GM19025 (cell line): ENCODE results near the gene TPSG1.
"Not testable (repeated sequence)": the region's sequence is repeated elsewhere in the genome, so short reads cannot be mapped to it uniquely, and the experiment has no call there.

ENCODE experiments used
- ATAC-seq: cut with Tn5 transposase; IDR thresholded peaks from one replicate; pipeline ENCODE4 v1.9.1; 2021; ENCODE audit warnings: mild to moderate bottlenecking, low read depth, moderate library complexity; ENCODE audit not compliant: unreplicated experiment

The TPSG1 gene

DNA sequence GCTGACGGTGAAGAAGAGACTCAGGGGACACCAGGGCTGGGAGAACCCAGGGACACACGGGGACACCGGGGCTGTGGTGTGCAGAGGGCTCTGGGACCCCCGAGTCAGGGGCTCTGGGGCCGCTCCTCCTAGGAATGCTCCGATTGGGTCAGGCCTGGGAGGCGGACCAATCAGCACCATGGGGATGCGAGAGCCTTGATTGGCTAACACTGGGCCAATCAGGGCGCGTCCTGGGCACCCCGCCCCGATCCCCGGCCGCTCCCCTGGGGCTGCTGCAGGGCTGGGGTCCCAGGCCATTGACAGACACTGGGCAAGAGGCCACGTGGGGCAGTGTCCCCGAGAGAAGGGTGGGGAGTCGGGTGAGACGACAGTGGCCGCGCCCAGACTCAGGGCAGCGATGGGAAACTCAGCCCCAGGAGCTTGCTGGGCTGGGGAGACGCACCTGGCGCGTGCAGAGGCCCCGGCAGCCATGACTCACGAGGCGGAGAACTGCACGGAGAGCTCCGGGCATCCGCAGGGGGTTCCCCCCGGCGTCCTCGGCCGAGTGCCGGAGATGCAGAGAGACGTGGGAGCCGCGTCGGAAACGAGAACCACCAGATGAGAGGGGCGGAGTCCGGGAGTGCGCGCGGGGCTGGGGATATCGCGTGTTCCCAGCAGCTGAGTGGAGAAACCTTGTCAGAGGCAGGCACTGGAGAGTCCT, 7.1 kb upstream of the TPSG1 start:
- not testable (repeated sequence) for ATAC-seq

DNA sequence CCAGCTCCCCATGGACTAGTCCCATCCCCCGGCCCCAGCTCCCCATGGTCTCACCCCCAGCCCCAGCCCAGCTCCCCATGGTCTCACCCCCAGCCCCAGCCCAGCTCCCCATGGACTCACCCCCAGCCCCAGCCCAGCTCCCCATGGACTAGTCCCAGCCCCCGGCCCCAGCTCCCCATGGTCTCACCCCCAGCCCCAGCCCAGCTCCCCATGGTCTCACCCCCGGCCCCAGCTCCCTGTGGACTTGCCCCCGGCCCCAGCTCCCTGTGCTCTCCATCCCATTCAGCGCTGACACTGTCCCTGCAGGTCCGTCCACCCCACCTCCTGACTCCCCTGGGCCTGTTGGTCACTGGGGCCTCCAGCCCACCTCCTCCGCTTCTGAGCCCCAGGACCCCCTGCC, 6.2 kb upstream of the TPSG1 start:
- ATAC-seq, result not testable (repeated sequence)

- not testable (repeated sequence) for ATAC-seq
Measured at GRCh38 chr16:1230471-1231212, 5.6 kb upstream of the TPSG1 start.

DNA sequence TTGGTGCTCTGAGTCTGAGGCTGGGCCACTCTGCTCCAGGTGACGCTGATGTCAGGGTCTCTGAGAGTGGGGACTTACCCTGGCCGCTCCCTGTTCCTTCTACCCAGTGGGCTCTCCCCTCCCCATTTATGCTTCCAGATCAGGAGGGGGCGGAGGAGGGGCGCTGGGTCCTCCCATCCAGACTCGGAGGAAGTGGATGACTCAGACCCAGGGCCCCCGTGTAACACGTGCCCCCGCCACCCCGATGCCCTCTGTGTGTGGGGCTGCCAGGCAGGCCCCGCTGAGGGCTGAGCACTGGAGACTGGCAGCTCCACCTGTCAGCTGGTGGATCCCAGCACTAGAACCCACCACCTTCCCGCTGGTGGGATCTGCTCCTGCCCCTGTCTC, 5.0 kb upstream of the TPSG1 start, which contains the start of gene TPSB2:
Gene TPSB2 (minus strand): TSS at position 101 of the 387 bp plus-strand sequence. CDS start 233 bp downstream, outside the sequence.
- ATAC-seq, result not testable (repeated sequence)

- not testable (repeated sequence) for ATAC-seq
Measured at GRCh38 chr16:1229476-1229875, 4.4 kb upstream of the TPSG1 start.

DNA sequence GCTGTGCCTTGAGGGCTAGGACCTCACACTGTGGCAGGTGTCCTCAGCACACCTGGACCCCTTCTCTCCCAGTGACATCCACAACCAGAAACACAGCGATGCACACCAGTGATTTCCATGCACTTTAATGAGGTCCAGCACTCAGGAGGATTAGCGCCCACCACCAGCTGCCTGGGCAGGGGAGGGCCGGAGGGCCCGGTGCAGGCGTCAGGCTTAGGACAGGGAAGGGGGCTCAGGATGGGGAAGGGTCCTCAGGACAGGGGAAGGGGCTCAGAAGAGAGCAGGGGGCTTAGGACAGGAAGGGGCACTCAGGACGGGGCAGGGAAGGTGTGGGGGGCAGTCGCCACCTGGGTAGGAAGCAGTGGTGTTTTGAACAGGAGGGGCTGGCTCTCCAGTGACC, 3.2 kb upstream of the TPSG1 start:
- ATAC-seq, result not testable (repeated sequence)

GRCh38 chr16:1226692-1227091, 1.6 kb upstream of the TPSG1 start:
- not testable (repeated sequence) for ATAC-seq

DNA sequence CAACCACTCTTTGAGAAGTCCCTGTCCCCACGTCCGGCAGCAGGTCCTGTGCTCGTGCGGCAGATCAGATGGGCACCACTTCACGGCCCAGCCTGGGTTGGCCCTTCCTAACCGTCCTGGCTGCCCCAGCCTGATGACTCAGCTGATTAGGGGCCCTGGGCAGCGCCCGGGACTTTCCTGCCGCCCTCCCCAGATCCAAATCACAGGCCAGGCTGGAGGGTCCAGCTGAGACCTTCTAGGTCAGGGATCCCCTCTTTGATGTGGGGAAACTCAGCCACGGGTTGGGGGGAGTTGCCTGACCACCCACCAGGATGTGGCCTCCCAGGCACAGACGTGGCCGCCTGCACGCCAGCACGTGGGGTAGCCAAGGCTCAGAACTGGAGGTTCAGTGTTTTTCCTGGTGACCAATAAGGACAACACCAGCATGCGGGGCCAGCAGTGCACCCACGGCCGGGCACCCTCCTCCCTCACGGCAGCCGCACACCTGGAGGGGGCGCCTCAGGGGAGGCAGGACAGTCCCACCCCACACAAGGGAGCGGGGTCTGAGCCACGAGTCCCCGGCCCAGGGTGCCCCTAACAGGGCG, 752 bp upstream of the TPSG1 start:
- not testable (repeated sequence) for ATAC-seq

GRCh38 chr16:1224558-1224957, 510 bp downstream of the TPSG1 start:
- no peak for ATAC-seq

GRCh38 chr16:1223355-1224214, 1.5 kb downstream of the TPSG1 start:
- ATAC-seq, result no peak

GRCh38 chr16:1222553-1223354, 2.3 kb downstream of the TPSG1 start:
- ATAC-seq, result no peak

DNA sequence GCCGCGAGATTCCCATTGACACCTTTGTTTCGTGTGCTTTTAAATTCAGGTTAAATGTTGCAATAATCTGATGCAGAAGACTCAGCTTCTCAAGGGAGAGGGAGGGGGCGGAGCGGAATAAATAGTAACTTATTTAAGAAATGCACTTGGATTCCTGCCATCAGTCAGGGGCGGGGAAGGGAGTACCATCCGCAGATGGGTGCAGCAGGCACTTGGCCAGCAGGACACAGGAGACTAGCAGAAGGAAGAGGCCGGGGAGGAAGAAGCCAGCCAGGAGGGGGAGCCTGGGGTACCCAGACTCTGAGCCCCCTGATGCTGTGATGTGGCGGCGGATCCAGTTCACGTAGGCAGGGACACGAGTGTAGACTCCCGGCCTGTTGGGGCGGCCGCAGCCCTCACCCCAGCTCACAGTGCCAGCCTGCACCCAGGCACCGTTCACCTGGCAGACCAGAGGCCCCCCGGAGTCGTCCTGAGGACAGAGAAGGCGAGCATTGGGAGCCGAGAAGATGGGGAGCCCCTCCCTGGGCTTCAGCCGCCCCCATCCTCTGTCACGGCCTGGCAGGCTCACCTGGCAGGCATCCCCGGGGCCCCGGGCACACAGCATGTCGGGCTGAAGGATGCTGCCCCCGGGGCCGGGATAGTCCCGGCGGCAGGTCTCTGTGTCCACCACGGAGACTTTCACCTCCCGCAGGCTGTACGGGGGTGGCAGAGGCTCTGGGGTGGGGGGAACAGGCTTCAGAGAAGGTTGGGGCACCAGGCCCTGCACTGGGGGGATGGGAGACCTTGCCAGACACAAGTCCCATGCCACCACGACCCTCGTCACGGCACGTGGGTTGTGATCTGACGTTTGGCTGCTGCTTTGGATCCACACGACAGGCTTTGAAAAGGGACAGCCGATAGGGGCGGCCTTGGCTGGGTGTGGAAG, 3.2 kb downstream of the TPSG1 start:
- no peak for ATAC-seq

DNA sequence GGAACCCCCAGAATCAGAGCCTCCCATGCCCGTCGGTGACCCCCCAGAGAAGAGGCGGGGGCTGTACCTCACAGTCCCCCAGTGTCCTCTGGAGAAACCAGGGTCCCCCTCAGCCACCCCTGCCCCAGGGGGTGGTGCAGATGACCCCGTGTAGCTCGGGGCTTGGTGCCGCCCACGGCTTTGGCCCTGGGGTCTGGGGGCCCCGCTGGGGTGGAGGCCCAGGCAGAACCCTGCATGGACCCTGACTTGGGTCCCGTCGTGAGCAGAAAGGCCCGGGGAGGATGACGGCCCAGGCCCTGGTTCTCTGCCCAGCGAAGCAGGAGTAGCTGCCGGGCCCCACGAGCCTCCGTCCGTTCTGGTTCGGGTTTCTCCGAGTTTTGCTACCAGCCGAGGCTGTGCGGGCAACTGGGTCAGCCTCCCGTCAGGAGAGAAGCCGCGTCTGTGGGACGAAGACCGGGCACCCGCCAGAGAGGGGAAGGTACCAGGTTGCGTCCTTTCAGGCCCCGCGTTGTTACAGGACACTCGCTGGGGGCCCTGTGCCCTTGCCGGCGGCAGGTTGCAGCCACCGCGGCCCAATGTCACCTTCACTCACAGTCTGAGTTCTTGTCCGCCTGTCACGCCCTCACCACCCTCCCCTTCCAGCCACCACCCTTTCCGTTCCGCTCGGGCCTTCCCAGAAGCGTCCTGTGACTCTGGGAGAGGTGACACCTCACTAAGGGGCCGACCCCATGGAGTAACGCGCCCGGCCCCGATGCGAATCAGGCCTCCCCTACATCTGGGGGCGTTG, 4.0 kb downstream of the TPSG1 start:
- ATAC-seq, result no peak

- no peak for ATAC-seq
Measured at GRCh38 chr16:1220098-1220728, 4.9 kb downstream of the TPSG1 start.

DNA sequence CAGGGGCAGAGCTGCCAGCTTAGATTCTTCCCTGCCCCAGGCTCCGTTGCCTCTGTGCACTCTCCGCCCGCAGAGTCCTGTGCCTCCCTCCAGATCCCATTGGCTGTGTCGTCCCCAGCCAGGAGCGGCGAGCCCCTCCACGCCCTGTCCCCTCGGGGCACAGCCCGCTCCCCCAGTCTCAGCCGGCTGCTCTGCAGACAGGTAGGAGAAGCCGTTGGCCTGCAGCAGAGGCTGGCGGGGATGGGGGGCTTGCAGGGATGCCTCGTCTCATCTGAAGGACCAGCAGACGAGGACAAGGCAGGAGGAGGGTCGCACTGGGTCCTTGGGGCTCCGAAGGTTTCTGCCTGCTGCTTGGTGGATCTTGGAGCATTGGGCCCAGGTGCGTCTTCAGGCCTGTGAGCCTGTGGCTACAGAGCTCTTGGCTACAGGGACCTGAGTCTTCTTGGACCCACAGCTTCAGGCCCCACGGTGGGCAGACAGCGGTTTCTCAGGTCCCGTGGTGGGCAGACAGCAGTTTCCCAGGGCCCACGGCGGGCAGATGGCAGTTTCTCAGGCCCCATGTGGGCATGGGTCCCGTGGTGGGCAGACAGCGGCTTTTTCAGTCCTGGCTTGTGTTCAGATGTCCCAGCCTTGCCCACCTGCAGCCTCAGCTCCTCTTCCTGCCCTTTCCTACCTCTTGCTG, 6.0 kb downstream of the TPSG1 start:
- ATAC-seq, result no peak

DNA sequence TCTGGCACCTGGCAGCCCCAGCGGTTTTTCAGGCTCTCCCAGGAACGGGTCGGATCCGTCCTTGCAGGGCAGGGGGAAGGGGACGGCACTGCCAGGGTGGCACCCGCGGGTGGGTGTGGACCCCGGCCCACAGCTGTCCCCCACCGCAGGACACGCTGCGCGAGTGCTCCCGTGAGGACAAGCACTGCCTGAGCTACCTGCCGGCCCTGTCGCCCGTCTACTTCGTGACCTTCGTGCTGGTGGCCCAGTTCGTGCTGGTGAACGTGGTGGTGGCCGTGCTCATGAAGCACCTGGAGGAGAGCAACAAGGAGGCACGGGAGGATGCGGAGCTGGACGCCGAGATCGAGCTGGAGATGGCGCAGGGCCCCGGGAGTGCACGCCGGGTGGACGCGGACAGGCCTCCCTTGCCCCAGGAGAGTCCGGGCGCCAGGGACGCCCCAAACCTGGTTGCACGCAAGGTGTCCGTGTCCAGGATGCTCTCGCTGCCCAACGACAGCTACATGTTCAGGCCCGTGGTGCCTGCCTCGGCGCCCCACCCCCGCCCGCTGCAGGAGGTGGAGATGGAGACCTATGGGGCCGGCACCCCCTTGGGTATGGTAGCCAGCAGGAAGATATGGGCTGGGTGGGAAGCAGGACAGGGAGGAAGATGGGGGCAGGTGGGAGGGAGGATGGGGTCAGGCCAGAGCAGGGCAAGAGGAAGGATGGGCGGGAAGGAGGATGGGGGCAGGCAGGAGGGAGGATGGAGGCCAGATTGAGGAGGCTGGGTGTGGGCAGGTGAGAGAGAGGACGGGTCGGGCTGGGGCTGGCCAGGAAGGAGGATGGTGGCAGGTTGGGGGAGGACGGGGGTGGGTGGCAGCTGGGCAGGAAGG, 6.8 kb downstream of the TPSG1 start:
- ATAC-seq, result no peak
